DND-41 (cell line): ENCODE results near the gene NFIA.

Source experiments
- CTCF ChIP-seq: IDR thresholded peaks from 2 replicates; pipeline ENCODE4 v1.5.1; 2012; ENCODE audit warnings: borderline replicate concordance, low read length, moderate library complexity, mild to moderate bottlenecking; ENCODE audit not compliant: poor library complexity, severe bottlenecking; ENCODE audit errors: extremely low read depth
- EZH2 ChIP-seq: IDR thresholded peaks from 3 replicates; pipeline ENCODE4 v1.6.1; 2012; ENCODE audit warnings: borderline replicate concordance, low read depth, mild to moderate bottlenecking, moderate library complexity, low read length, inconsistent platforms; ENCODE audit not compliant: severe bottlenecking

GRCh38 chr1:61300899-61301298 is 218.5 kb downstream of the NFIA start:
- TF ChIP-seq CTCF (no peak), EZH2 (no peak)
